ENCODE results near the gene PASK.

Gene PASK

GRCh38 chr2:241066171-241066892, 82.9 kb downstream of the PASK start:
- DNase-seq (ENCODE audit: low read depth), result no peak

GRCh38 chr2:241065355-241065803, 83.9 kb downstream of the PASK start:
- DNase-seq (ENCODE audit: low read depth), result no peak

GRCh38 chr2:241064802-241065354, 84.4 kb downstream of the PASK start:
- no peak for DNase-seq (ENCODE audit: low read depth)

GRCh38 chr2:241064008-241064801, 85.1 kb downstream of the PASK start:
- peak; percentile 30 for DNase-seq (ENCODE audit: low read depth)

GRCh38 chr2:241063587-241063986, 85.7 kb downstream of the PASK start:
- DNase-seq (ENCODE audit: low read depth), result no peak

GRCh38 chr2:241063093-241063551, 86.2 kb downstream of the PASK start:
- DNase-seq (ENCODE audit: low read depth), result no peak

- DNase-seq (ENCODE audit: low read depth), result no peak
These were observed 86.7 kb downstream of the PASK start for GRCh38 chr2:241062389-241063092.

GRCh38 chr2:241061275-241061674, 88.0 kb downstream of the PASK start:
- DNase-seq (ENCODE audit: low read depth), result no peak
